ENCODE measurements around the gene CYTH3. TPM values are rescaled to one million over a fixed set of nuclear protein-coding genes. Genes with fewer than 3 reads are reported as not detected.

CYTH3 gene
- total RNA-seq, 1 experiment from 2014 or later = 73.4 TPM

DNA sequence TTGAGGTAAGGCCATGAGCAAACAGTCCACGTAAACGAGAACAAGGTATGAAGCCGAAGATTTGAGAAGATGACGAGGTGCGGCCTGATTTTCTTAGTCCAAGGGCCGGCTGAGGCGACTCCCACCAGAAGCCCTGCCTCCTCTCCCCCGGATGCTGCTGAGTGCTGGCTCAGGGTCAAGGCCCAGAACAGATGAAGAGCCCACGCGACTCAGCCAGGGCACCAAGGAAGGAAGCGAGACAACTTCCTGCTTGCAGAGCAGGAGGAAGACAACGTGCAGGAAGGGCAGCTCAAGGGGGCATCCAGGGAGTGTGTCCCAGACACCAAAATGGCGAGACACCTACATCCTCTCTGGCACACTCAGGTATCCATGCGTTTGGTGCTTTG, 99.5 kb downstream of the CYTH3 start:
- TF ChIP-seq, protein P1, sequence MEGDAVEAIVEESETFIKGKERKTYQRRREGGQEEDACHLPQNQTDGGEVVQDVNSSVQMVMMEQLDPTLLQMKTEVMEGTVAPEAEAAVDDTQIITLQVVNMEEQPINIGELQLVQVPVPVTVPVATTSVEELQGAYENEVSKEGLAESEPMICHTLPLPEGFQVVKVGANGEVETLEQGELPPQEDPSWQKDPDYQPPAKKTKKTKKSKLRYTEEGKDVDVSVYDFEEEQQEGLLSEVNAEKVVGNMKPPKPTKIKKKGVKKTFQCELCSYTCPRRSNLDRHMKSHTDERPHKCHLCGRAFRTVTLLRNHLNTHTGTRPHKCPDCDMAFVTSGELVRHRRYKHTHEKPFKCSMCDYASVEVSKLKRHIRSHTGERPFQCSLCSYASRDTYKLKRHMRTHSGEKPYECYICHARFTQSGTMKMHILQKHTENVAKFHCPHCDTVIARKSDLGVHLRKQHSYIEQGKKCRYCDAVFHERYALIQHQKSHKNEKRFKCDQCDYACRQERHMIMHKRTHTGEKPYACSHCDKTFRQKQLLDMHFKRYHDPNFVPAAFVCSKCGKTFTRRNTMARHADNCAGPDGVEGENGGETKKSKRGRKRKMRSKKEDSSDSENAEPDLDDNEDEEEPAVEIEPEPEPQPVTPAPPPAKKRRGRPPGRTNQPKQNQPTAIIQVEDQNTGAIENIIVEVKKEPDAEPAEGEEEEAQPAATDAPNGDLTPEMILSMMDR (IDR thresholded peaks at IDR 0.05; ENCODE audit: unreplicated experiment) = no peak
- H3K9me3 Mint-ChIP-seq (ENCODE audit: low read depth, unreplicated experiment) = no peaks in the 10 kb centered on the region
- H3K27ac Mint-ChIP-seq (ENCODE audit: unreplicated experiment) = no peak overlapping the region
- DNase-seq = no peak
- CTCF ChIA-PET = no interaction called here
- no peak overlapping the region for H3K4me3 Mint-ChIP-seq (ENCODE audit: low read depth, unreplicated experiment)
- peaks cover 68% of the 10 kb centered on the region for H3K36me3 Mint-ChIP-seq (ENCODE audit: insufficient read depth, unreplicated experiment)
- no TSS peak for BruUV-seq (replicated peaks)
- H3K4me1 Mint-ChIP-seq (ENCODE audit: low read depth, unreplicated experiment) = peaks cover 8% of the 10 kb centered on the region
- intact Hi-C loops (cut with micrococcal nuclease; ENCODE audit: unreplicated experiment) = no loop called here
- no peaks in the 10 kb centered on the region for H3K27me3 Mint-ChIP-seq (ENCODE audit: unreplicated experiment)

DNA sequence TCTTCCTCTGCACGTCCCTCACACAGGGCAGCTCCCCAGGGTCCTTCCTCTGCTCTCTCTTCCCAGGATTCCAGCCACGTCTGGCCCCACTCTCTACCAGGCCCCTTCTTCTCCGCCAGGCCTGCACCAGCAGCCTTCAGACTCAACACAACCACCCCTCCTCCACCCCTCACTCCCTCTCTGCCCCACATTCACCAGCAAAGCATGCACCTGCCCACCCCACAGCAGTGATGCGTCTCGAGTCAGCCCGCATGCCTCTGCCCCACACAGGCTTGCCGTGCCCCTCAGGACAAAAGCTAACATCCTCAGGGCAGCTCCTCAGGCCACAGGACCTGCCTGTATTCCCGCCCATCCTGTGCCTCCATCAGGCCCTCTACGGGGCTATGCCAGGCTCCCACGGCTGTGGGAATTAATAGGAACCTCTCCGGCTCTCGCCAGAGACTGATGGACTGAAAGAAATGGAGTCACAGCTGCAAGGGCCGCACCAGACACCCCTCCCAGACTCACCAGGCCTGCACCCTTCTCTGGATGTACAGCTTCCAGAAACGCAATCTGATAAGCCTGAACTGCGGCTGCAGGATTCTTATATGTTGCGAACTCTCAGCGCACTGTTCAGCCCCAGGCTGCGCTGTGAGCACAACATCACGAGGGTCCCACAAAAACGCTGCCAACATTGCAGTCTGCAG, 100.1 kb downstream of the CYTH3 start:
- Mint-ChIP-seq H3K36me3 (ENCODE audit: insufficient read depth, unreplicated experiment) (peaks cover 73% of the 10 kb centered on the region), H3K9me3 (ENCODE audit: low read depth, unreplicated experiment) (no peaks in the 10 kb centered on the region), H3K4me1 (ENCODE audit: low read depth, unreplicated experiment) (peaks cover 8% of the 10 kb centered on the region), H3K4me3 (ENCODE audit: low read depth, unreplicated experiment) (no peak overlapping the region), H3K27me3 (ENCODE audit: unreplicated experiment) (no peaks in the 10 kb centered on the region), H3K27ac (ENCODE audit: unreplicated experiment) (no peak overlapping the region)
- TF ChIP-seq, protein P1 (IDR thresholded peaks at IDR 0.05; ENCODE audit: unreplicated experiment) = no peak
- CTCF ChIA-PET = no interaction called here
- DNase-seq = no peak
- BruUV-seq (replicated peaks) = no TSS peak
- intact Hi-C loops (cut with micrococcal nuclease; ENCODE audit: unreplicated experiment) = no loop called here

DNA sequence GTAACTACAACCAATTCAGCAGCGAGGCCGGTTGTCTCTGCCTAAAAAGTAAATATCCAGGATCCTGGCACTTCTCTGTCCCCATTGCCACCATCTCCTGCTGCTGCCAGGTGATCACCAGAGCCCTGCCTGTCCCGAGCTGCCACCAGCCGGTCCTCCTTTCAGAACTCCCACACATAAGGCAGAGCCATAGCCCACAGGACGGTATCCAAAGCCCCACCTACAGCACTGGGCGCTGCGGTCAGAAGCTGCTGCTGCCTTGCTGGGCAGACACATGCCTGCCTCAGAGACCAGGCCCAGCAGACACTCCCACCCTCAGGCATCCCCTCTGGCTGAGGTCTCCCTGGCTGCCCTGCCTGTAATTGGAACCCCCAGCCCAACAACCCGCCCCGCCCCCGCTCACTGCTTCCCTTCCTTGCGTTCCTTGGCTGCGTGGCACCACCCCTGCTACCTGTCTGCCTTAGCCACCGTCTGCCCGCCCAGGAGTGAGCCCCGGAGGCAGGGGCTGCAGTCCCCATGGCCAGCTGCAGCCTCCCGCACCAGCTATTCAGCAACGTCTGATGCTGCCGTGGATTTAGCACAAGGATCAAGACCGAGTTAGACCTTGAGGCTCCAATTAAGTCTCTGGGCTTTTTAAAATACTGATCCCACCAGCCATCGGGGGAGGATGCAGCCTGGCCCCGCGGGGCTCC, 100.7 kb downstream of the CYTH3 start:
- CTCF ChIA-PET = no interaction called here
- intact Hi-C loops (cut with micrococcal nuclease; ENCODE audit: unreplicated experiment) = no loop called here
- TF ChIP-seq, protein P1 (IDR thresholded peaks at IDR 0.05; ENCODE audit: unreplicated experiment) = no peak
- no TSS peak for BruUV-seq (replicated peaks)
- peaks cover 5% of the 10 kb centered on the region for H3K4me1 Mint-ChIP-seq (ENCODE audit: low read depth, unreplicated experiment)
- H3K27me3 Mint-ChIP-seq (ENCODE audit: unreplicated experiment) = no peaks in the 10 kb centered on the region
- no peaks in the 10 kb centered on the region for H3K9me3 Mint-ChIP-seq (ENCODE audit: low read depth, unreplicated experiment)
- no peak for DNase-seq
- H3K36me3 Mint-ChIP-seq (ENCODE audit: insufficient read depth, unreplicated experiment) = peaks cover 78% of the 10 kb centered on the region
- H3K4me3 Mint-ChIP-seq (ENCODE audit: low read depth, unreplicated experiment) = no peak overlapping the region
- H3K27ac Mint-ChIP-seq (ENCODE audit: unreplicated experiment) = no peak overlapping the region

DNA sequence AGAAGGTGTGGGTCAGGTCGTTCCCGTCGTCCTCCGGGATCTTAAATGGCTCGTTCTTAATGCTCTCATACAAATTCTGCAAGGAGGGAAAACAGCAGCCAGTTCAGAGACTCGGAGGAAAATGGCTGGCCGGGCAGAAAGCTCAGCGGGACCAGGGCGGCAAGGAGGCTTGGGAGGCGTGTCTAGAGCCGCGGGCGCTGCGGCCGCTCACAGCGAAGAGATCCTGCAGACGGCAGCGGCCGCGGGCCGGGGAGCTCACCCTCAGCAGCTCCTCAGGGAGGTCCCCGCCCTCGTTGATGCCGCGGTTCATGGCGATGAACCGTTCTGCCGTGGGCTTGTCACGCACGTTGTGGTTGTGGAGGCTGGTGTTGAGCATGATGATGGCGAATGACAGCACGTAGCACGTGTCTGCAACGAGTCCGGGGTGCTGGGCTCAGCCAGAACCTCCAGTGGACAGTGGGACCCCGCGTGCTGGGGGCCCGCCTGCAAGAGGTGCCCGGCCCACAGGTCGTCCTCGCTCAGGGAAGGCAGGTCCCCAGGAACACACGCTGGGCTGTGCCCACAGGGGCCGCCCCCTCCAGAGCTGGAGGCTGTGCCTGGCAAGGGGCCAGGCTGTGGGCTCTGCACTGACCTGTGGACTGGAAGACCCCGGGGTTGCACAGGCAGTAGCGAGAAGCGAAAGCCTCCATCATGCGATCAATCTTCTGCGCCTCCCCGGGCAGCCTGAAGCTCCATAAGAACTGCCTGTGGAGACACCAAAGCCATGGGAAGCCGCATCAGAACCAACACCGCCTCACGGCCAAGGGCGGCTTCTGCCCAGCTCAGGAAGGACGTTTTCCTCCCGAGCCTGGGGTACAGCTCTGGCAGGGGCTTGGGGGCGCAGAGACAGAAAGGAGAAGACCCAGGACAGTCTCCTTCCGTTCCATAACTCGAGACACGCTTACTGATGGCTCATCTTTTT, 101.6 kb downstream of the CYTH3 start:
- CTCF ChIA-PET = interaction anchor here (0.6 to 1.0 kb wide), 2 partner anchors 8 to 171 kb away, joined by 3 to 6 read pairs; no protein-coding TSS in a partner anchor
- Mint-ChIP-seq H3K27ac (ENCODE audit: unreplicated experiment) (no peak overlapping the region), H3K9me3 (ENCODE audit: low read depth, unreplicated experiment) (no peaks in the 10 kb centered on the region), H3K4me1 (ENCODE audit: low read depth, unreplicated experiment) (no peaks in the 10 kb centered on the region), H3K36me3 (ENCODE audit: insufficient read depth, unreplicated experiment) (peaks cover 78% of the 10 kb centered on the region), H3K4me3 (ENCODE audit: low read depth, unreplicated experiment) (no peak overlapping the region), H3K27me3 (ENCODE audit: unreplicated experiment) (no peaks in the 10 kb centered on the region)
- DNase-seq = no peak
- BruUV-seq (replicated peaks) = no TSS peak
- intact Hi-C loops (cut with micrococcal nuclease; ENCODE audit: unreplicated experiment) = no loop called here
- TF ChIP-seq, protein P1 (IDR thresholded peaks at IDR 0.05; ENCODE audit: unreplicated experiment) = no peak
